SH-SY5Y (cell line): ENCODE data around the gene PNMA8B.

Experiments
- GATA2 ChIP-seq: IDR thresholded peaks from 2 replicates; pipeline ENCODE4 v1.6.1; 2011; ENCODE audit warnings: mild to moderate bottlenecking, low read depth, low read length
- GATA3 ChIP-seq: IDR thresholded peaks from 2 replicates; pipeline ENCODE4 v1.6.1; 2011; ENCODE audit warnings: low read depth, mild to moderate bottlenecking, low read length, moderate library complexity

DNA sequence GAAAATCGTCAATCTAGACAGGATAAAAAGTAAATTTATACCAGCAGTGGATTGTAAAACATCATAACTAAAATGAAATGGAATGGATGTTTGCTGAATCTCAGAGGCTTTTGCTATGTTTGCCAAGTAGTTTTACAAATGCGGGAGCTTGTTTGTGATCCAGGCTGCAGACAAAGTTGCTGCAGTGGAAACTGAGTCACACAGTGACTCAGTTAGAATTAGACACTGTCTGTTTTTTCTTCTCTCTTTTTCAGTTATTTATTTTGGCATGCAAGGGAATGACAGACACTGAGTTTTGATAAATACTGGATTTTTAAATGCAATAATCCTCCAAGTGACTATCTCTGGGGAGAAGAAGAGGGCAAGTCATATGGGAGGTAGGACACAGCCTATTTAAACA is 19.7 kb downstream of the PNMA8B start:
- TF ChIP-seq GATA3 = no peak
- no peak for TF ChIP-seq GATA2
